GM19468 (cell line): ENCODE data around the gene MSANTD7.
A peak's percentile ranks its signal among the peaks of the same experiment; 100 is the strongest.
"Not testable (repeated sequence)": the region's sequence is repeated elsewhere in the genome, so short reads cannot be mapped to it uniquely, and the experiment has no call there.

Source experiments
- ATAC-seq: cut with Tn5 transposase; IDR thresholded peaks from one replicate; pipeline ENCODE4 v1.9.1; 2021; ENCODE audit warnings: mild to moderate bottlenecking, moderate library complexity, moderate number of reproducible peaks; ENCODE audit not compliant: unreplicated experiment; ENCODE audit errors: extremely low read depth

MSANTD7 gene

GRCh38 chr10:14836208-14836607 is 1.9 kb upstream of the MSANTD7 start:
- no peak for ATAC-seq

- ATAC-seq, result no peak
These were observed 926 bp upstream of the MSANTD7 start for GRCh38 chr10:14837003-14837756.

GRCh38 chr10:14838582-14839304 is 637 bp downstream of the MSANTD7 start:
- no peak for ATAC-seq

- no peak for ATAC-seq
These were observed 1.2 kb downstream of the MSANTD7 start for GRCh38 chr10:14839305-14839695.

- ATAC-seq, result no peak
These were observed 2.1 kb downstream of the MSANTD7 start for GRCh38 chr10:14840178-14840577.

GRCh38 chr10:14843327-14843988 is 5.4 kb downstream of the MSANTD7 start:
- ATAC-seq, result no peak

- ATAC-seq, result no peak
These were observed 6.8 kb downstream of the MSANTD7 start for GRCh38 chr10:14844948-14845347.

GRCh38 chr10:14852236-14852635 is 14.1 kb downstream of the MSANTD7 start:
- ATAC-seq, result no peak

GRCh38 chr10:14855453-14855852 is 17.3 kb downstream of the MSANTD7 start:
- ATAC-seq, result no peak

- ATAC-seq, result no peak
These were observed 20.3 kb downstream of the MSANTD7 start for GRCh38 chr10:14858338-14858960.

GRCh38 chr10:14859043-14859442 is 20.9 kb downstream of the MSANTD7 start:
- ATAC-seq, result no peak

- no peak for ATAC-seq
These were observed 21.7 kb downstream of the MSANTD7 start for GRCh38 chr10:14859775-14860174.

- no peak for ATAC-seq
These were observed 22.7 kb downstream of the MSANTD7 start for GRCh38 chr10:14860791-14861190.

GRCh38 chr10:14864466-14864865 is 26.4 kb downstream of the MSANTD7 start:
- ATAC-seq, result not testable (repeated sequence)

GRCh38 chr10:14864871-14865270 is 26.8 kb downstream of the MSANTD7 start:
- ATAC-seq, result not testable (repeated sequence)

- ATAC-seq, result no peak
These were observed 35.1 kb downstream of the MSANTD7 start for GRCh38 chr10:14873090-14873760.

- no peak for ATAC-seq
These were observed 37.8 kb downstream of the MSANTD7 start for GRCh38 chr10:14875941-14876340.

- no peak for ATAC-seq
These were observed 38.7 kb downstream of the MSANTD7 start for GRCh38 chr10:14876764-14877163.

GRCh38 chr10:14878266-14879123 is 40.4 kb downstream of the MSANTD7 start, which contains the start of gene SUV39H2:
TSS of gene SUV39H2 (plus strand) at chr10:14878866. CDS start at chr10:14878889, 23 bp downstream.
- peak; percentile 84 for ATAC-seq
